Natural killer cell (primary cell): ENCODE results near the gene VN1R2. TPM values are rescaled to one million over a fixed set of nuclear protein-coding genes. Genes with fewer than 3 reads are reported as not detected.
"Not testable (repeated sequence)": the region's sequence is repeated elsewhere in the genome, so short reads cannot be mapped to it uniquely, and the experiment has no call there.

Experiments
- ATAC-seq, 3 donors: fragments of 150-1000 bp in 2 of 3; fragments of 200-7000 bp in 1 of 3; cut with Tn5 transposase; 1 replicate in 1 of 3; 2 replicates in 2 of 3; pipeline ENCODE4 v1.10.0; 2021; ENCODE audit warnings: mild to moderate bottlenecking in 2 of 3, moderate library complexity in 2 of 3
- DNase-seq, 2 donors: peaks; one replicate each; pipeline versions ENCODE4 v3.0.0 to v3.0.0-alpha.2; 2013 to 2021; ENCODE audit warnings: mixed read lengths in 1 of 2
- H3K27ac ChIP-seq: one replicate; pipeline ENCODE4 v1.5.1; 2013; ENCODE audit warnings: mild to moderate bottlenecking, low read length
- H3K27me3 ChIP-seq: one replicate; pipeline ENCODE4 v1.6.1; 2013; ENCODE audit warnings: low read length; ENCODE audit not compliant: control insufficient read depth, insufficient read depth
- H3K36me3 ChIP-seq: one replicate; pipeline ENCODE4 v1.6.1; 2013; ENCODE audit warnings: low read length; ENCODE audit not compliant: control insufficient read depth, insufficient read depth
- H3K4me1 ChIP-seq: one replicate; pipeline ENCODE4 v1.6.1; 2013; ENCODE audit warnings: low read length; ENCODE audit not compliant: control insufficient read depth, insufficient read depth
- H3K4me3 ChIP-seq: one replicate; pipeline ENCODE4 v1.5.1; 2013; ENCODE audit warnings: low read length
- H3K9me3 ChIP-seq: one replicate; pipeline ENCODE4 v1.6.1; 2013; ENCODE audit warnings: low read length; ENCODE audit not compliant: control insufficient read depth, insufficient read depth
- H3K27ac Mint-ChIP-seq, 2 donors: one replicate each; pipeline ENCODE4 v1.8.0; 2022; ENCODE audit warnings: mild to moderate bottlenecking in 2 of 2, mixed read lengths in 2 of 2, moderate library complexity in 1 of 2
- H3K27me3 Mint-ChIP-seq, 2 donors: one replicate each; pipeline ENCODE4 v1.8.0; 2022; ENCODE audit warnings: low read depth in 2 of 2, mixed read lengths in 2 of 2
- H3K36me3 Mint-ChIP-seq: one replicate; pipeline ENCODE4 v1.8.0; 2022; ENCODE audit warnings: mixed read lengths
- H3K4me1 Mint-ChIP-seq, 2 donors: one replicate each; pipeline ENCODE4 v1.8.0; 2022; ENCODE audit warnings: mixed read lengths in 2 of 2
- H3K4me3 Mint-ChIP-seq: one replicate; pipeline ENCODE4 v1.8.0; 2022; ENCODE audit warnings: mild to moderate bottlenecking, moderate library complexity, mixed read lengths
- H3K9me3 Mint-ChIP-seq, 2 donors: one replicate each; pipeline ENCODE4 v1.8.0; 2022; ENCODE audit warnings: mixed read lengths in 2 of 2
- CTCF ChIP-seq: fragments of 200-600 bp; IDR thresholded peaks from one replicate; pipeline ENCODE4 v1.8.0; 2022; ENCODE audit warnings: antibody characterized with exemption
- WGBS: methylation state at CpG from one replicate; pipeline ENCODE4 v1.1.7; 2013; ENCODE audit warnings: missing lambda C conversion rate; ENCODE audit not compliant: insufficient coverage; 5-methylcytosine and 5-hydroxymethylcytosine counted together
- intact Hi-C: fragments of 100-400 bp; cut with micrococcal nuclease; formaldehyde crosslinking; loops from one replicate; pipeline ENCODE4 v1.14.2; 2022
- total RNA-seq, 4 donors: library from RNA; stranded (reverse); fragments of 120-200 nt in 1 of 4; gene quantifications; one replicate each; pipeline versions ENCODE4 v1.2.3 to v1.2.4, GENCODE V29; 2013 to 2022

VN1R2 gene
- total RNA-seq, 3 donors from 2014 or later (not counting 1 experiment from before 2014, with no cell fraction given) = not detected

- no peak for DNase-seq
- H3K9me3 Mint-ChIP-seq = peaks cover 13 to 22% of the 10 kb centered on the region in 2 donors
- peaks cover 0 to 15% of the 10 kb centered on the region in 2 donors for H3K27me3 Mint-ChIP-seq
- no peak overlapping the region for H3K27ac ChIP-seq
- no peak overlapping the region for H3K4me3 ChIP-seq
- peaks cover 8% of the 10 kb centered on the region for H3K9me3 ChIP-seq
- H3K4me1 Mint-ChIP-seq = no peaks in the 10 kb centered on the region
- H3K27ac Mint-ChIP-seq = no peak overlapping the region
- H3K36me3 ChIP-seq = no peaks in the 10 kb centered on the region
- no peaks in the 10 kb centered on the region for H3K36me3 Mint-ChIP-seq
- intact Hi-C loops = no loop called here
- no peak for ATAC-seq
- no peaks in the 10 kb centered on the region for H3K4me1 ChIP-seq
- no peak for TF ChIP-seq CTCF
- no peaks in the 10 kb centered on the region for H3K27me3 ChIP-seq
- no peak overlapping the region for H3K4me3 Mint-ChIP-seq
- WGBS = 88% methylated on average over 7 of the region's 9 CpGs
Observed at GRCh38 chr19:53272044-53272443, 14.0 kb downstream of the VN1R2 start.

DNA sequence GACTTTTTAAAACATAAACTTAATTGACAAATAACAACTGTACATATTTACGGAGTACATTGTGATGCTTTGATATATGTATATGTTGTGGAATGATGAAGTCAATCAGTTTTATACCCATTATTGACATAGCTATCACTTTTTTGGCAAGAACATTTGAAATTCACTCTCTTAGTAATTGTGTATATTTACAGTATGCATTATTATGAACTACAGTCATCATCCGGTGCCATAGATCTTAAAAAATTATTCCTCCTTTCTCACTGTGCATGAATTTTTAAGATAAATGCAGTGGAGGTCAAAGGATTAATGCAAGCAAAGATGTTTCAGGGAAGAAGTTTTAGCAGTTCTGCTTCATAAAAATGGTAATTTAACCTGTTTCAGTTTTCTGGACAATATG is 17.4 kb downstream of the VN1R2 start:
- no peaks in the 10 kb centered on the region for H3K4me1 ChIP-seq
- Mint-ChIP-seq H3K4me3 (no peak overlapping the region), H3K27me3 (peaks cover 0 to 21% of the 10 kb centered on the region in 2 donors), H3K9me3 (peaks cover 18 to 20% of the 10 kb centered on the region in 2 donors), H3K4me1 (no peaks in the 10 kb centered on the region), H3K36me3 (no peaks in the 10 kb centered on the region), H3K27ac (no peak overlapping the region)
- no peaks in the 10 kb centered on the region for H3K36me3 ChIP-seq
- DNase-seq (no peak), ATAC-seq (no peak)
- no peak for TF ChIP-seq CTCF
- peaks cover 8% of the 10 kb centered on the region for H3K9me3 ChIP-seq
- no peaks in the 10 kb centered on the region for H3K27me3 ChIP-seq
- WGBS = no CpG with 5 or more reads among the region's 2 CpGs
- no peak overlapping the region for H3K4me3 ChIP-seq
- intact Hi-C loops = no loop called here
- no peak overlapping the region for H3K27ac ChIP-seq

- ATAC-seq, H3K36me3 ChIP-seq, H3K36me3 Mint-ChIP-seq, H3K4me3 Mint-ChIP-seq, H3K4me1 ChIP-seq, H3K9me3 ChIP-seq, H3K27me3 ChIP-seq, H3K4me1 Mint-ChIP-seq, intact Hi-C loops, H3K27me3 Mint-ChIP-seq, H3K9me3 Mint-ChIP-seq, H3K27ac Mint-ChIP-seq, H3K4me3 ChIP-seq, H3K27ac ChIP-seq: not testable (repeated sequence)
- DNase-seq = peak in 1 of 2 donors; percentile 19
- 57% methylated on average over 1 of the region's 8 CpGs for WGBS
Observed at GRCh38 chr19:53281947-53282346, 23.9 kb downstream of the VN1R2 start.

GRCh38 chr19:53285087-53285486 is 27.0 kb downstream of the VN1R2 start:
- Mint-ChIP-seq H3K27ac (no peak overlapping the region), H3K4me1 (no peaks in the 10 kb centered on the region), H3K9me3 (peaks cover 2 to 6% of the 10 kb centered on the region in 2 donors), H3K27me3 (no peaks in the 10 kb centered on the region), H3K36me3 (no peaks in the 10 kb centered on the region), H3K4me3 (no peak overlapping the region)
- intact Hi-C loops = no loop called here
- H3K9me3 ChIP-seq = peaks cover 4% of the 10 kb centered on the region
- DNase-seq = no peak
- H3K4me3 ChIP-seq = no peak overlapping the region
- no peaks in the 10 kb centered on the region for H3K36me3 ChIP-seq
- no peaks in the 10 kb centered on the region for H3K4me1 ChIP-seq
- no peaks in the 10 kb centered on the region for H3K27me3 ChIP-seq
- ATAC-seq = no peak
- H3K27ac ChIP-seq = no peak overlapping the region
- WGBS = 54% methylated on average over 2 of the region's 4 CpGs
- TF ChIP-seq CTCF = no peak
